Measurements from ENCODE around the gene MAPKAPK3. TPM values are rescaled to one million over a fixed set of nuclear protein-coding genes. Genes with fewer than 3 reads are reported as not detected.

Gene MAPKAPK3
- total RNA-seq, 1 donor from 2014 or later, result 359 TPM

GRCh38 chr3:50689558-50689957 is 72.6 kb downstream of the MAPKAPK3 start:
- intact Hi-C loops (cut with micrococcal nuclease), result no loop called here
- TF ChIP-seq, protein P1, sequence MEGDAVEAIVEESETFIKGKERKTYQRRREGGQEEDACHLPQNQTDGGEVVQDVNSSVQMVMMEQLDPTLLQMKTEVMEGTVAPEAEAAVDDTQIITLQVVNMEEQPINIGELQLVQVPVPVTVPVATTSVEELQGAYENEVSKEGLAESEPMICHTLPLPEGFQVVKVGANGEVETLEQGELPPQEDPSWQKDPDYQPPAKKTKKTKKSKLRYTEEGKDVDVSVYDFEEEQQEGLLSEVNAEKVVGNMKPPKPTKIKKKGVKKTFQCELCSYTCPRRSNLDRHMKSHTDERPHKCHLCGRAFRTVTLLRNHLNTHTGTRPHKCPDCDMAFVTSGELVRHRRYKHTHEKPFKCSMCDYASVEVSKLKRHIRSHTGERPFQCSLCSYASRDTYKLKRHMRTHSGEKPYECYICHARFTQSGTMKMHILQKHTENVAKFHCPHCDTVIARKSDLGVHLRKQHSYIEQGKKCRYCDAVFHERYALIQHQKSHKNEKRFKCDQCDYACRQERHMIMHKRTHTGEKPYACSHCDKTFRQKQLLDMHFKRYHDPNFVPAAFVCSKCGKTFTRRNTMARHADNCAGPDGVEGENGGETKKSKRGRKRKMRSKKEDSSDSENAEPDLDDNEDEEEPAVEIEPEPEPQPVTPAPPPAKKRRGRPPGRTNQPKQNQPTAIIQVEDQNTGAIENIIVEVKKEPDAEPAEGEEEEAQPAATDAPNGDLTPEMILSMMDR (IDR thresholded peaks at IDR 0.05; ENCODE audit: borderline replicate concordance), result no peak
- no peak overlapping the region for H3K27ac ChIP-seq (replicated peaks)
- peaks cover 13% of the 10 kb centered on the region for H3K4me1 ChIP-seq
- no peaks in the 10 kb centered on the region for H3K36me3 ChIP-seq
- no peak for DNase-seq
- H3K27me3 ChIP-seq (ENCODE audit: low read depth), result no peaks in the 10 kb centered on the region
- no peaks in the 10 kb centered on the region for H3K9me3 ChIP-seq (replicated peaks)
- no peak overlapping the region for H3K4me3 ChIP-seq

- Histone ChIP-seq H3K27ac (replicated peaks) (no peak overlapping the region), H3K27me3 (ENCODE audit: low read depth) (no peaks in the 10 kb centered on the region), H3K4me3 (no peak overlapping the region), H3K4me1 (no peaks in the 10 kb centered on the region), H3K9me3 (replicated peaks) (peaks cover 12% of the 10 kb centered on the region), H3K36me3 (no peaks in the 10 kb centered on the region)
- TF ChIP-seq, protein P1 (IDR thresholded peaks at IDR 0.05; ENCODE audit: borderline replicate concordance), result no peak
- intact Hi-C loops (cut with micrococcal nuclease), result no loop called here
- no peak for DNase-seq
Observed at GRCh38 chr3:50695031-50695430, 78.1 kb downstream of the MAPKAPK3 start.

DNA sequence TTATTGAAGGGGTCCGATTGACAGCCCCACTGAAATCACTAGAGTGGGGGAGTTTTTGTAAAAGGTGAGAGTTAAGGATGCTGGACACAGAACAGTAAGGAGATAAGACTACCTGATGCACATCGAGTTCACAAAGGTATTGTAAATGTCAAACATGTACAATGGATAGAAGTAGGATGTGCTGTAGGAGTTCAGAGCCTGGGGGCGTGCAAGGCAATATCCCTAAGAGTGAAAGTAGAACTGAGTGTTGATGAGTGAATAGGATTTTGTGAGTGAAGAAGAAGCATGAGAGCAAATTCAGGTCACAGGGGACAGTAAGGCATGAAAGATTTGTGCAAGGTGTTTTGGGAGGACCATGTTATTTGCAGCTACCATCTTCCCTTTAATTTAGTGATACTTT is 79.3 kb downstream of the MAPKAPK3 start:
- Histone ChIP-seq H3K27ac (replicated peaks) (no peak overlapping the region), H3K4me1 (no peaks in the 10 kb centered on the region), H3K27me3 (ENCODE audit: low read depth) (no peaks in the 10 kb centered on the region), H3K4me3 (no peak overlapping the region), H3K36me3 (no peaks in the 10 kb centered on the region), H3K9me3 (replicated peaks) (peaks cover 12% of the 10 kb centered on the region)
- TF ChIP-seq, protein P1 (IDR thresholded peaks at IDR 0.05; ENCODE audit: borderline replicate concordance), result no peak
- no peak for DNase-seq
- intact Hi-C loops (cut with micrococcal nuclease), result no loop called here

DNA sequence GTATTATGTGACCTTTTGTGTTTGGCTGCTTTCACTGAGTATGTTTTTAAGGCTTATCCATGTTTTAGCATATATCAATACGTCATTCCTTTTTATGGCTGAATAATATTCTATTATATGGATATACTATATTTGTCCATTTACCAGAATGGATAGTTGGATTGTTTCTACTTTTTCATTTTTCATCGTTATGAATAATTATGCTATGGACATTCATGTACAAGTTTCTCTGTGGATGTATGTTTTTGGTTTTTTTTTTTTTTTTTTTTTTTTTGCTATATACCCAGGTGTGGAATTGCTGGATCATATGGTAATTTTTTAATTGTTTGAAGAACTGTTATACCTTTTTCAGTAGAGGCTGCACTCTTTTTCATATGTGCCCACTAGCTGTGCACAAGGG is 81.3 kb downstream of the MAPKAPK3 start:
- Histone ChIP-seq H3K4me3 (no peak overlapping the region), H3K27me3 (ENCODE audit: low read depth) (no peaks in the 10 kb centered on the region), H3K9me3 (replicated peaks) (peaks cover 25% of the 10 kb centered on the region), H3K4me1 (no peaks in the 10 kb centered on the region), H3K27ac (replicated peaks) (no peak overlapping the region), H3K36me3 (no peaks in the 10 kb centered on the region)
- intact Hi-C loops (cut with micrococcal nuclease), result no loop called here
- no peak for DNase-seq
- TF ChIP-seq, protein P1 (IDR thresholded peaks at IDR 0.05; ENCODE audit: borderline replicate concordance), result no peak

Small RNAs within 50 kb of the gene (microRNA-seq; reads per million reads assigned to microRNA genes)
- 4.1 reads per million, percentile 8 among the genes with 10 or more reads in this experiment for gene MIR4787

Other genes starting within 250 kb of the MAPKAPK3 start
- gene CACNA2D2, start 113.5 kb upstream of the MAPKAPK3 start, total RNA-seq, result 2.3 TPM
- 57.2 TPM for gene C3orf18, start 49.4 kb upstream of the MAPKAPK3 start, total RNA-seq
- gene HEMK1, start 47.6 kb upstream of the MAPKAPK3 start, total RNA-seq, result 16.1 TPM
- gene CISH, start 5.4 kb upstream of the MAPKAPK3 start, total RNA-seq, result 16.6 TPM
- gene DOCK3, start 57.8 kb downstream of the MAPKAPK3 start, total RNA-seq, result 3.9 TPM

Measured in left ventricle myocardium inferior (tissue), 1 donor.